ENCODE results near the gene HELT.

HELT gene

DNA sequence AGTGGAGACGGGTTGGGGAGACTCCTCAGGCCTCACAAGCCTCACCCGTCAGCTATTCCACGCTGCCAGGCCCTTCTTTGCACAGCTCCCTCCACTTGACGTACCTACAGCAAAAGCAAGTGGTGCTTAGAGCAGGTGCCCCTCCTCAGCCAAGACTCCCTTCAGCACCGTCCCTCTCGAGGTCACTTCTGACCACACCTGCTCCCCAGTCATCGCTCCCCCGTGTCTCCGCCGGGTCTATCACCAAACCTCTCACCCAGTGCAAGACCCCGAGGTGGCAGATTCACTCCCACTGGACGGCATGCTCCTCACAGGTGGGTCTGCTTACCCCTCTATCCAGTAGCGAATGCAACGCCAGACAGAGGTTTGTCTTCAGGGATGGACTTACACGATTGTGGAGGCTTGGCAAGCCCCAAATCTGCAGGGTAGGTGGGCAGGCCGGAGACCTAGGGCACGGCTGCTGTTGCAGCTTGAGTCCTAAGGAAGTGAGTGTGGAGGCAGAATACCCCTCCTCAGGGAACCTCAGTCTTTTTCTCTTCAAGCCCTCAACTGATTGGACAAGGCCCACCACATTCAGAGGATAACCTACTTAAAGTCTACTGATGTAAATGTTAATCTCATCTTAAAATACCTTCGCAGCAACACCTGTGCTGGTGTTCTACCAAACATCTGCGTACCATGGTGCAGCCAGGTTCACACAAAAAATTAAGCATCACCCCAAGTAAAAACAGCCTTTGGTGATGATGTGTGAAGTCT, 14.5 kb upstream of the HELT start:
- DNase-seq (ENCODE audit: low read depth), result no peak

DNA sequence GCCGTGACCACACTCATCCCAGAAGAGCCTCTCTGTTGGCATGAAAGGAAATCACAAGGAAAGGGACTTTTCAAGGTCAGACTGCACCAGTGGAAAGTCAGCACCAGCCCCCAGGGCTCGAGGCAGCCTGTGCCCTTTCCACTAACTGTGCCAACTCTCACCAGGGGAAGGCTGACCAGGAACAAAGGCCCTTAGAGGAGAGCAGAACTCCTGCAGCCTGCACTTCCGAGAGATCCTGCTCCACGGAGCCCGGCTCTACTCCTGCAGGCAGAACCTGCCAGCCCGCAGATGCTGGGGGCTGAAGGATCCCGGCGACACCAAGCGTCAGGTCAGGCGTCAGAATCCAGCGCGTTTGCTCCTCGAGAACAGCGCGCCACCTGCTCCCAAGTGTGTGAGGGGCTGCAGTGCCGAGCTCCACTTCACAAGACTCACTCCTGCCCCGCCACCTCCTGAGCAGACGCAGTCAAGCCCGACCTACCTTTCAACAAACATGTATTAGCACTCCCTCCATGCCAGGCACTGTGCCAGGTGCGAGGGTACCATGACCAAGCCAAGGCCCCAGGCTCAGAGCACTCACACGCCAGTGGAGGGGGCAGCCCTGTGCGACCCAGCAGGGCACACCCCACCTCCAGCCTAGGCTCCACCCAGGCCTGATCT, 13.6 kb upstream of the HELT start:
- DNase-seq (ENCODE audit: low read depth), result no peak

DNA sequence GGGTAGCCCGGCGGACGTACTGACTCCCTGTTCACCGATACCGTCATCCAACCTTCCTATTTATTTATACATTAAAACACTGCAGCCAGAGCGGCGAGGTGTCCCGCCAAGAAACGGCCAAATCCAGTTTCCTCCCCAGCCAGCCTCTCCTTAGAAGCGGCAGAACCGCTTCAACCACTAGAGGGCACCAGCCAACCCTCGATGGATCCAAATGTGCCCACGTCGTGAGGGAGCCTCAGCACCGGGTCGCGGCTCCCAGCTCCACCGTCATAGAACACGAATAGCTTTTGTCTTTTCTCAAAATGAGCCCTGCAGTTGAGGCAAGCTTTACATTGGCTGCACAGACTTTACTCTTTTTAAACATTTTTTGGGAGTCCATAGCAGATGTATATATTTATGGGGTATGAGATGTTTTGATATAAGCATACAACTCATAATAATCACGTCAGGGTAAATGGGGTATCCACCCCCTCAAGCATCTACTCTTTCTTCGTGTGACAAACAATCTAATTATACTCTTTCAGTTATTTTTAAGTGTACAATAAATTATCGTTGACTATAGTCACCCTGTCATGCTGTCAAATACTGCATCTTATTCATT, 13.0 kb upstream of the HELT start:
- peak; percentile 49 for DNase-seq (ENCODE audit: low read depth)

DNA sequence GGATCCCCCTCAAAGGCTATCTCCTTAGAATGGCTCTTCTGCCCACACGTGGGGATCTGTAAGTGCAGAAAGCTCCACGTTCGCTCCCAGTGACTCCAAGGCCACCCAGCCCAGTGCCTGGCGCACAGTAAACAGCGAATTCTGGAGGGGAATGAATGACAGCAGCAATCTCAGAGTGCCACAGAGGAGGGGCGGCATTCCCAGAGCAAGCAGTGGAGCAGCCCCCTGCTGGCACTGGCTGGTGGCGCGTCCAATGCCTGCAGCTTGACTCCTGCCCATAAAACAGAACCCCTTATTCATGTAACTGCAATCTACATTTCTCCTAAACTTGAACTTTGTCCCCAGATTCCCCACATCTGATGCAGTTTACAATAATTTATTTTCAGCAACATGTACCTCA, 6.9 kb upstream of the HELT start:
- DNase-seq (ENCODE audit: low read depth), result no peak

DNA sequence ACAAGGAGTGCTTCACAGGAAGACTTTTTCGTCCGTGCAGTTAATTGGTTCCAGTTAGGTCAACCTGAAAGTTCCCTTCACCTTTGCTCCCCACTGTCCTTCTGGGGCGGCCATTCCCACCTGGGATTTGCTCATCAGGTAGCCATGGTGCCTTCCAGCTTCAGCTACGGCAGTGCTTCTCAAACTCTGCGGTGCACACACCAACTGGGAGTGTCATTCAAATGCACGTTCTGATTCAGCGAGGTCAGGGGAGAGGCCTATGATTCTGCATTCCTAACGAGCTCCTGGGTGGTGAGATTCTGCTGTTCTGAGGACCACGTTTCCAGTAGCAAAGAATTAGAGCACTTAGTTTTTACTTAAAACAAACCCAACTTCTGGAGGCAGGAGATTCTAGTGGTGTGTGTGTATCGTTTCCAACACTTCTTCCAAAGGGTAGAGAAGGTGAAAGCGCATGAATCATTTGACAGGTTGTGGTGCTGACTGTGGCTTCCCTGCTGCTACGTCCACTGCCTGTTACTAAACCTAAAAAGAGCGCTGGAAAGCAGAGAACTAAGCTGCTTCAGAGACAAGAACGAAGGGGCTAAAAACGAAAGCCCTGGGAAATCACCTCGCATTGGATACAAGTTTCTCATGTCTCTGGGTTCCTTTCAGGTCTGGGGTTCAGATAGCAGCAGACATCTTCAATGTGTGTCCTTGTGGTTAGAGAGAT, 4.7 kb upstream of the HELT start:
- DNase-seq (ENCODE audit: low read depth), result no peak

DNA sequence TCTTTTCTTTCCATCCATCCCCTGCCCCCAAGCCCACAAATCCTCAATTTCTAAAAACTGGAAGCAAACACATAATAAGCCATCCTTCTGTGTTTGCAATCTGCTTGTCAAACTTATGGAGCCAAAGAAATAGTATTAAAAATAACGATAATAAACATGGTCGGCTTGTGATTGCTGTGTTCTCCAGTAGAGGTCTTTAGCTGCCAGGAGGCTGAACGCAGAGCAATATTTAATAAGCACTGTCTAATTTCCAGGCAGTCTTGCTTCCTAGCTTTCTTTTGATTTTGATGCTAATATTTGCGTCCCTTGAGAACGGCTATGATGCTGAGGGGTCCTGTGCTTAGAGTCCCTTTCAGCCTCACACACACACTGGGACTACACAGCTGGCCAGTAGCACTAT, 3.2 kb upstream of the HELT start:
- no peak for DNase-seq (ENCODE audit: low read depth)

DNA sequence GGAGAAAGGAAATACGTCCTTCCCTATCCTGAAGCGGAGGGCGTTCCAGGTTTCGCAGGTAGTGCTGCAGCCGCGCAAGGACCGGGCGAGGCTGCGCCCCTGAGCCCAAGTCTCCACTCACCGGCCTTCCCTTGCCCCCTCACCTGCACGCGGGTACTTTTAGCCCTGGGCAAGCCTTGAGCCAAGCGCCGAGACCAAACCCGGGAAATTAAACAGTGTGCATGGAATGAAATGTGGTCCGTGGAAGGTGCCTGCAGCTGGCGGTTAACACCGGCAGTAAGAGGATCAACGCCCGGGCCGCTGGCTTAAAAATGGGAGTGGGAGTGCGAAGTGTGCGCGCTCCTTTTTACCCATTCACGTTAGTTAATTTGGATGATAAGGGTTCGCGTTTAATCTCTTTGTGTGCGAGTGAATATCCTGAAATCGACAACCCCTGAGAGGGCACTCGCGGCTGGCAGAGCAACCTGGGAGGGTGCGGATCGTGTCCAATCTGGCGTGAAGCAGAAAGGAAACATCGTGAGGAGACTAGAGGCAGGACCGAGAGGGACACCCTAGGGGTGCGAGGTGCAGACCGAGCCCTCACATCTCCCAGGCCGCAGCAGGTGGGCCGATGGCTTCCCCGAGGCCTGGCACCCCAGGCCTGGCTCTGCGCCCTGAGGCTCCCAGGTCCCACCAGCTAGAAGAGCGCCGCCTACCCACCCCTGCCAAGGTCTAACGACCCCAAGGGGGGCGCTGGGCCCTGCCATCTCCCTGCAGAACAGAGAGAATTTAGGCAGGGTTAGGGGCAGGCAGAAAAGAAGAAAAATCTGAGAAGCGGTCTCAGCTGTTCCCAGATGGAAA, 2.0 kb upstream of the HELT start:
- no peak for DNase-seq (ENCODE audit: low read depth)

DNA sequence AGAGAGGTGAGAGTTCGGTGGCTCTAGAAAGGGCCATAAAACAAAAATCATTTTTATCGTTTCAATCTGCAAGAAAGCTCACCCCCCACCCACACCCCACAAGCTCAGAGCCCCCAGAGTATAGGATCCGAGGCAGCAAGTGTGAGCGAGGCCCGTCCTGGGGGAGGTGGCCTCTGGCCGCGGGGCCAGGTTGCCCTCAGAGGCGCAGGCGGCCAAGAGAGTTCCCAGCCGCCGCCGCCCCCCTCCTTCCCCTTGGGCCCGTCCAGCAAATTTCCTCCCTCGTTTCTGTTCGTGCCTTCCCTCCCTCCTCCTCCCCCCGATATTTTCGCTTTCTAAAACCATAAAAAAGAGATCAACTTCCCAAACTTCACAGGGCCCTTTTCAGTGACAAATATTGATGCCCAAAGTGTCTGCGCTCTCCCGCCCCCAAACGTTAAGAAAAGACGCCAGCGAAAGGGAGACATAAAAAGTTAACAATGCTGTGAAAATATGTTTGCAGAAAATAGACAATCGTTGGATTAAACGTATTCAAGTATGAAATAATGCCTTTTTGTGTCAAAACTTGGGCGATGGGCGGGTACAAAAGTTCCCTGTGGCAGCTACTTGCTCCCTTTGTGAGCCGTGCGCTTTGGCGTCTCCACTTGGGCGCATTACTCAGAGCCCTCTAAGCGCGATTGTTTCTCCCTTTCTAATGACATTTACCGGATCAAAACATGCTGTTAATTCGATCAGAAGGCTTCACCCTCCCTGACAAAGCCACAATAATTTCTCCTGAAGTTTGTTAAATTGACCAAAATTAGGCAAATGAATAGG, 1.1 kb upstream of the HELT start:
- no peak for DNase-seq (ENCODE audit: low read depth)

DNA sequence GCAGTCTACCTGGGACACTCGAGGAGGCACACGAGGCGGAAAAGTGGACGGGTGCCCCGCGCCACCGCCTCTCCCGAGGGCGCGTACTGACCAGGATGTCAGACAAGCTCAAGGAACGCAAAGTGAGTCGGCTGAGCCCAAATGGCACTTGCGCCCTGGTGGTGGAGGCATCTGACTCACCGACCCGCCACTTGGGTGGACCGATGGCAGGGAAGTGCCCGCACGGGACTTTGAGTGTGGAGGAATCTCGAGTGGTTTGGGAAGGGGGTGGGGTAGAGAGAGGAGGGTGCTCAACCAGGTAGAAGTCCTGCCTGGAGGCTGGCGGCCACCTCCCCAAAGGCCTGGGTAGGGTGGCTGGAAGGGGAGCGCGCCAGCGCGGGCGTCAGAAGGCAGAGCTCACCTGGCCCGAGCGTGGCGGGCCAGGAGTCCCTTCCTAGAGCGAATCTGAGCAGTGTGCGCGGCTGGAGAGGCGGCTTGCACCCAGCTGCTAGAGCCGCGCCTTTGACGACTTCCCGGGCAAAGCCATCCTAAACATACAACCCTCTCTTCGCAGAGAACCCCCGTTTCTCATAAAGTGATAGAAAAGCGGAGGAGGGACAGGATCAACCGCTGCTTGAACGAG, 655 bp downstream of the HELT start:
- no peak for DNase-seq (ENCODE audit: low read depth)

DNA sequence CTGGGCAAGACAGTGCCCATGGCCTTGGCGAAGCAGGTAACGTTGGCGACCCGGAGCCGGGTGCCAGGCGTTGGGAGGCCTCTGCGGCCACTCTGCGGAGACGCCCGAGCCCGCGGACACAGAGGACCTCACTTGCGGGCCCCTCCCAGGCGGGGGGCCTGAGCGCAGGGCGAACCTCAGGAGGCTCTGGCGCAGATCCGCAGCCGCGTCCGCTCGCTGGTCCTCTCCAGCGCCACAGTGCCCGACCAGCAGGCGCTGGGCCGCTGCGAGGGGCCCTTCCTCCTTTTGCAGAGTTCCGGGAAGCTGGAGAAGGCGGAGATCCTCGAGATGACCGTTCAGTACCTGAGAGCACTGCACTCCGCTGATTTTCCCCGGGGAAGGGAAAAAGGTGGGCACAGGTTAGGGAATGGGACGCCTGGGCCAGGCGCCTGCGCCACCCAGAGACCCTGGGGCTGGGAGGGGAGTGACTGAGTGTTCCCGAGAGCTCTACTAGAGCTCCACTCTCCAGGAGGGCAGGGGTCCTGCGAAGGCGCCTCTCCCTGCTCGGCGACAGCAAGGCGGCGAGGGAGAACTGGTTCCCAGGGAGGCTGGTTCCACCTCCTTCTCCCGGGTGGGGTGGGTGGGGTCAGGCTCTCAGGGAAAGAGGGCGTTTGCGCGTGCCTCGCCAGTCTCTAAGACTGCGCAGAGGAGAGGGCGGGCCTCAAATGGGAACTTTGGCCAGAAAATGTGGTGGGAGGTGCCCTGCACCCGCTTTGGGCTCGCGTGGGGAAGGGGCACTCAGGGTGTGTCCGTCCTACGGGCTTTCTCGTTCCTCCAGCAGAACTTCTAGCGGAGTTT, 1.4 kb downstream of the HELT start:
- no peak for DNase-seq (ENCODE audit: low read depth)

DNA sequence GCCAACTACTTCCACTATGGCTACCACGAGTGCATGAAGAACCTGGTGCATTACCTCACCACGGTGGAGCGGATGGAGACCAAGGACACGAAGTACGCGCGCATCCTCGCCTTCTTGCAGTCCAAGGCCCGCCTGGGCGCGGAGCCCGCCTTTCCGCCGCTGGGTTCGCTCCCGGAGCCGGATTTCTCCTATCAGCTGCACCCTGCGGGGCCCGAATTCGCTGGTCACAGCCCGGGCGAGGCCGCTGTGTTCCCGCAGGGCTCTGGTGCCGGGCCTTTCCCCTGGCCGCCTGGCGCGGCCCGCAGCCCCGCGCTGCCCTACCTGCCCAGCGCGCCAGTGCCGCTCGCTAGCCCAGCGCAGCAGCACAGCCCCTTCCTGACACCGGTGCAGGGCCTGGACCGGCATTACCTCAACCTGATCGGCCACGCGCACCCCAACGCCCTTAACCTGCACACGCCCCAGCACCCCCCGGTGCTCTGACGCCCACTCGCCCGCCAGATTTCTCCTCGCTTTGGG, 2.1 kb downstream of the HELT start:
- DNase-seq (ENCODE audit: low read depth), result no peak

DNA sequence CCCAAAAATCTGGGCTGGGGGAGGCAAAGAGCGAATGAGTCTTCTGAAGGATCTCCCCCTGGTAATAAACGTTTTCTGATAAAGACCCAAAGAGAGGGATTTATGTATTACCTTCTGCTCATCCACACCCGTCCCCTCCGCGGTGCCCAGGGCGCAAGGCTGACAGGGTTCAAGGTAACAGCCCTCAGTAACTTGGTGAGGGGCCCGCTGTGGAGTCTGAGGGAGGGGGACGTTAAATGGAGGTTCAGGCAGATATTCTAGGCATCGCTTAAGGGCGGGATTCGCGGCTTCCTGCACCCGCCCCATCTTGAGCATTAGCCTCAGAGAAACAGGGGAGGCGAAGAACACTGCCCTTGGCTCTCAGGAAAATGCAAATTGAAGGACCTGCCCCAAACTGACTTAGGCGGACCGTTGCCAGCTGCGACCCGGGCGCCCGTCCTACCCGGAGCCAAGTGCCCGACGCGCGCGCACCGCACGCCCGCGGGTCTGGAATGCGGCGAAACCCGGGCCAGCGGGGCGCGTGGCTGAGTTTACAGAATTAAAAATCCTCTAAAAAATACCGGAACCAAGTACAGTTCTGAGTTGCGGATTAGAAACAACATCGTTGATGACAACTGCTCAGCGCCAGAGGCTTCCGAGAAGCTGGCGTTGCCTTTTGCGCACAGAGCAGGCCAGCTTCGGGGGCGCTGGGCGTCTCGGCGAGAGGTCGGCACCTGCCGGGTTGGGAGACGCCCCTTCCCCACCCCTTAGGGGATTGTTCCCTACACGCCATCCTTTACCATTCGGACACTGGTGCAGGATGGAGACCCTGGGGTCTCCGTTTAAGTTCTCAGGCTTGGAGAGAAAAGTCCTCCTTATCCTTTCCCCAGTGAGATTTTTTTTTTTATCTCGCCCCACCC, 2.8 kb downstream of the HELT start:
- DNase-seq (ENCODE audit: low read depth), result no peak

DNA sequence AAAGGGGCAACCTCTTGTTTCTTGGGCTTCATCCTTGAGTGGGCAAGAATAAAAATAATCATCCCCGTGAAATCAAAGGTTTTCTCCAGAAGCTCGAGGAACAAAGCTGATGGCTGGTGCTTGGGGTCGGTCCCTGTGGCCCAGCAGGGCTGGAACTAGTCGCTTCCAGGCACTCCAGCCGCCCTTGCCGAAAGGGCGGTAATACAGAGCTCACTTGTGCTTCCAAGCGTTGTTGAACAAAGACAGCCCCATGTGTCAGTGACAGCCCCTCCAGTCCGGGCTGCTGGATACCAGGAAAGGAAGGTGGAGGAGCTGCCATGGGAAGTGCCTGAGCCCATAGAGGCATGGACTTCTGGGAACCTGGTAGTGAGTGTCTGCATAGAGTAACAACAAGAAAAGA, 5.2 kb downstream of the HELT start:
- DNase-seq (ENCODE audit: low read depth), result no peak

DNA sequence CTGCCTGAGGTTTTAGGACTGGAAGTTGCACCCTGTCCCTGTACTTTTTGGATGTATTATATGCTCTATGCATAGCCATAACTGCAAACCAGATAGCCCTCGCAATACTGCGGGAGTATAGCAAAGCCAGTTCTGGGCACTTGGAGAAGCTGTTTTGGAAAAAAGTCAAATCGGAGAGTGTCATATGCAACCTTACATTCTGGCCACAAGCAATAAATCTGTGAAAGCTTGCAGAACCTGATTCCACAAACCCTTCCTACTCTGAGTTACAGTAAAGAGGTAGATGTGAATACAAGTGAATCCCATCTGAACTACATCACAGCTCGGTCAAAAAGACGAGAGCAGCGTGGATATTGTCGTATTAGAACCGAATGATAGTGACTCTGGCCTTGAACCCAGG, 10.3 kb downstream of the HELT start:
- no peak for DNase-seq (ENCODE audit: low read depth)

DNA sequence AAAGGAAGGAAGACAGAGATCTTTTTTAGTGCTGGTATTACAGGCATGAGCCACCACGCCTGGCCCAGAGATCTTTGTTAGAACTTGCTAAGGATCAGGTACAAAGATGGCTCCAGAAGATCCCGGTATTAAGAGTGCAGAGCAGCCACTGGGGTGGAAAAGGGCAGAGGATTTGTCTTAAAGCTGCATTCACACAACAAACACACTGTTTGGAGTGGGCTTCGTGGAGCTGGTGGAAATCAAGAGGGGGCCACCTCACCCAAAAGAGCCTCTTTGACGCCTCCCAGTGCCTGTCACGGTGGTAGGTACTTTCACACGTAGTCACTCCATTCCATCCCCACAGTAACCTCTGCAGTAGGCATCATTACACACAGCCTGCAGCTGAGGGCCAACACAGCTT, 13.3 kb downstream of the HELT start:
- DNase-seq (ENCODE audit: low read depth), result no peak

DNA sequence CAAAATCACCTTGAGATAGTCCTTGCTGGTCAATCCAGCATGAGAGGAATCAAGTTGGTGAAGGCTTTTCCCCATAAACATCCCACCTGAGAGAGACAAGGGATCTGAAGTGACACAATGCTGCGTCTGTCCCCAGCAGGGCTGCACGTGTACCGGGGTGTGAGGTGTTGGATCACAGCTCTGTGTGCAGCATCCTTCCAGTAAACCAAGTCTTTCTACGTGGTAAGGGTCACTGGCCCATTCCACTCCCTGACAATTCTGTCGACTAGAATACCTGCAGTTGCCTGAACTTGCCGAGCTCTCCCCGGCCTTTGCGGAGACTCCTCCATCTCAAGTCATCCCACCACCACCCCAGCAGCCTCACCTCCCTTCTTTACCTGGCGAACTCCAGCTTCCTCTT, 14.8 kb downstream of the HELT start:
- DNase-seq (ENCODE audit: low read depth), result no peak

DNA sequence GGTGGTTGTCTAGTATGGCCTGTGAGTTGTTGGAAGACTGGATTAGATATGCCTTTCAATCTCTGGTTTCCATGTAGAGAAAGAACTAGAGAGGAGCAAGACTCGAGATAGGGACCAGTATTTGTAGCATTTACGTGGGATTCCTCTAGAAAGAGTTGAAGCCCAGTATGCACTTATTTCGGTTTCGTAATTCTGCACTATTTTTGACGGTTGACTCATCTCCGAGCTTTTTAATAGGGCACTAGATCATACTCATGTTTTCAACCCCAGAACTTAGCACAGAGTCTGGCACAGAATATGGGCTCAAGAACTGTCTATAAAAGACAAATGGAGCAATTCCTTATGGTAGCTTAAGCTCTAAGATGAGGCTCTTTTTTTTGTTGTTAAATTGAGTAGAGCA, 15.7 kb downstream of the HELT start:
- no peak for DNase-seq (ENCODE audit: low read depth)

DNA sequence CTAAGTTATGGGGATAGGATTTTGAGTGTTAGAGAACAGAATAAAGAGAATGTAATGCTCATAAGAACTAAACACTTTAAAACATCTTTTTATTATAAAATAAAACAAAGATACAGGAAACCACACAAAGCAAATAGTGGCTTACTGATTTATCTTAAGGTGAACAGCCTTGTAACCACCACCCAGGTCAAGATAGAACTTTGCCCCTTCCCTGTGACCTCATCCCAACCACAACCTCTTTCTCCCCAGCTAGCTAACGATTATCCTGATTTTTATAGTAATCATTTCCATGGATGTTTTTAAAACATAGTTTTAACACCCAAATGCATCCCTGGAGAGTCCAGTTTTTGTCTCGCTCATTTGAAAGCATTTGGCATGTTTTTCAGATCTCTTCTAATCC, 17.0 kb downstream of the HELT start:
- no peak for DNase-seq (ENCODE audit: low read depth)

DNA sequence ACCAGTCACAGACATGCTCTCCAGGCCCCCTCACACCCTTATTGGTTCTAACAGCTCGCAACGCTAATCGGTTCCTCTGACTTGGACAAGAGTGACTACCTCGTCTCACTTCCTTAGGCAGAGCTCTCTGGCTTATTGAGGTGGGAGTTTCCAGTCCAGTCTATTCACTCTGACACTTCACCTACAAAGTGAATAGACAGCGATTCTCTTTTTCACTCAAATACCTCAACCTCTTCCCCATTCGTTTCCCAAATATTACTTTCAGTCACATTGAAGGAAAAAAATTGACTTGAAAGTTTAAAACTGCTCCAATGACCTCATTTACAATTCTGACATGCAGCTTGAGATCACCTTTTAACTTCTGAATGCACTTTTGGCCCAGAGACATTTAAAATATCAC, 17.7 kb downstream of the HELT start:
- no peak for DNase-seq (ENCODE audit: low read depth)

Measured in activated T-helper 1 cell treated with Interleukin-2 at 50 U/mL for 16 hours (primary cell).